Measurements from ENCODE around the gene C3. TPM values are rescaled to one million over a fixed set of nuclear protein-coding genes. Genes with fewer than 3 reads are reported as not detected.
"Not testable (repeated sequence)": the region's sequence is repeated elsewhere in the genome, so short reads cannot be mapped to it uniquely, and the experiment has no call there.

The C3 gene
- total RNA-seq, 1 donor: 93.5 TPM

GRCh38 chr19:6712231-6712630 is 8.2 kb downstream of the C3 start:
- H3K4me3 ChIP-seq (ENCODE audit: low read depth, low read length): no peak overlapping the region
- no peak for DNase-seq (ENCODE audit: low read depth)
- TF ChIP-seq CTCF (IDR thresholded peaks at IDR 0.05; ENCODE audit: insufficient read depth, low read length): no peak

GRCh38 chr19:6711605-6712004 is 8.8 kb downstream of the C3 start:
- H3K4me3 ChIP-seq (ENCODE audit: low read depth, low read length): no peak overlapping the region
- TF ChIP-seq CTCF (IDR thresholded peaks at IDR 0.05; ENCODE audit: insufficient read depth, low read length): no peak
- no peak for DNase-seq (ENCODE audit: low read depth)

- H3K4me3 ChIP-seq (ENCODE audit: low read depth, low read length): no peak overlapping the region
- DNase-seq (ENCODE audit: low read depth): no peak
- no peak for TF ChIP-seq CTCF (IDR thresholded peaks at IDR 0.05; ENCODE audit: insufficient read depth, low read length)
Measured at GRCh38 chr19:6711078-6711361, 9.4 kb downstream of the C3 start.

GRCh38 chr19:6710273-6711077 is 10.0 kb downstream of the C3 start:
- H3K4me3 ChIP-seq (ENCODE audit: low read depth, low read length): no peak overlapping the region
- DNase-seq (ENCODE audit: low read depth): no peak

GRCh38 chr19:6709549-6709948 is 10.9 kb downstream of the C3 start:
- no peak for TF ChIP-seq CTCF (IDR thresholded peaks at IDR 0.05; ENCODE audit: insufficient read depth, low read length)
- DNase-seq (ENCODE audit: low read depth): no peak
- H3K4me3 ChIP-seq (ENCODE audit: low read depth, low read length): no peak overlapping the region

More at GRCh38 chr19:6710273-6711077, 10.0 kb downstream of the C3 start:
- TF ChIP-seq CTCF (IDR thresholded peaks at IDR 0.05; ENCODE audit: insufficient read depth, low read length): no peak

- not testable (repeated sequence) for H3K4me3 ChIP-seq (ENCODE audit: low read depth, low read length); DNase-seq (ENCODE audit: low read depth)
Measured at GRCh38 chr19:6708913-6709312, 11.5 kb downstream of the C3 start.

GRCh38 chr19:6708346-6708745 is 12.1 kb downstream of the C3 start:
- DNase-seq (ENCODE audit: low read depth): no peak
- no peak overlapping the region for H3K4me3 ChIP-seq (ENCODE audit: low read depth, low read length)
- no peak for TF ChIP-seq CTCF (IDR thresholded peaks at IDR 0.05; ENCODE audit: insufficient read depth, low read length)

Measured in fibroblast of the aortic adventitia (primary cell).